Stomach (tissue), 9 donors: Measurements from ENCODE around the gene DNALI1. TPM values are rescaled to one million over a fixed set of nuclear protein-coding genes. Genes with fewer than 3 reads are reported as not detected.

Source experiments
- DNase-seq, 2 donors: peaks; one replicate each; pipeline versions ENCODE4 v3.0.0 to v3.0.0-alpha.2; 2013 to 2019
- H3K27ac ChIP-seq, 5 donors: fragments of 200-600 bp in 4 of 5; sonication (generic) in 4 of 5; one replicate each; pipeline ENCODE4 v1.5.1; 2013 to 2019; ENCODE audit warnings: mild to moderate bottlenecking in 1 of 5, moderate library complexity in 1 of 5
- H3K27me3 ChIP-seq, 3 donors: fragments of 200-600 bp; sonication (generic); one replicate each; pipeline ENCODE4 v1.5.1; 2017 to 2019; ENCODE audit warnings: mixed run types in 1 of 3
- H3K36me3 ChIP-seq, 4 donors: fragments of 200-600 bp; sonication (generic); 1 replicate in 3 of 4; 2 replicates in 1 of 4; pipeline ENCODE4 v1.5.1; 2016 to 2019
- H3K4me1 ChIP-seq, 4 donors: fragments of 200-600 bp; sonication (generic); one replicate each; pipeline ENCODE4 v1.5.1; 2016 to 2019
- H3K4me3 ChIP-seq, 4 donors: fragments of 200-600 bp; sonication (generic) in 3 of 4; one replicate each; pipeline ENCODE4 v1.5.1; 2016 to 2019; ENCODE audit warnings: mild to moderate bottlenecking in 1 of 4
- H3K9me3 ChIP-seq, 4 donors: fragments of 200-600 bp; sonication (generic); one replicate each; pipeline ENCODE4 v1.5.1; 2016 to 2019
- CTCF ChIP-seq, 7 experiments: fragments of 450-650 bp in 4 of 7; fragments of 200-600 bp in 3 of 7; sonication (generic) in 3 of 7; IDR thresholded peaks; one replicate each; pipeline ENCODE4 v1.5.1; 2016 to 2019; ENCODE audit warnings: antibody characterized with exemption in 7 of 7, control low read depth in 2 of 7, mild to moderate bottlenecking in 1 of 7
- EP300 ChIP-seq: sonication (generic); formaldehyde crosslinking; IDR thresholded peaks from one replicate; pipeline ENCODE4 v1.6.1; 2017; ENCODE audit warnings: antibody characterized with exemption
- POLR2A ChIP-seq, 4 donors: fragments of 450-650 bp; IDR thresholded peaks; one replicate each; pipeline ENCODE4 v1.6.1; 2016; ENCODE audit warnings: antibody characterized with exemption in 4 of 4, control low read depth in 2 of 4, mild to moderate bottlenecking in 1 of 4, moderate library complexity in 1 of 4
- POLR2AphosphoS5 ChIP-seq, 3 donors: sonication (generic); formaldehyde crosslinking; IDR thresholded peaks; one replicate each; pipeline ENCODE4 v1.6.1; 2016; ENCODE audit warnings: antibody characterized with exemption in 3 of 3
- WGBS, 5 donors: extraction: QIAGEN DNeasy Blood & Tissue Kit in 3 of 5; methylation state at CpG; one replicate each; pipeline versions ENCODE4 v1.1.5 to v1.1.7; 2013 to 2018; 5-methylcytosine and 5-hydroxymethylcytosine counted together
- intact Hi-C: fragments of 100-400 bp; cut with DNase I; formaldehyde crosslinking; loops from one replicate; pipeline ENCODE4 v1.15.1; 2023; ENCODE audit warnings: low total_unique reads
- polyA plus RNA-seq, 3 donors: library from polyadenylated mRNA; stranded (reverse); fragments of 200-250 nt; gene quantifications; one replicate each; pipeline ENCODE4 v1.2.3, GENCODE V29; 2013
- total RNA-seq, 5 donors: library from RNA; depleted of rRNA; stranded (reverse); fragments of >200 nt; gene quantifications; one replicate each; pipeline versions ENCODE4 v1.1.0 to v1.2.3, GENCODE V29; 2014 to 2016
- donor health status: healthy with polysubstance abuse.
- donor health status: Bipolar disorder and iron deficiency.
- donor health status: healthy.

The DNALI1 gene
- total and polyA plus RNA-seq, 8 donors = 2.9 to 30.6 (median 15.4) TPM; not detected in 1

- 66 to 79% (median 76%) methylated on average over 5 of the region's 5 CpGs for WGBS, 5 donors
- Histone ChIP-seq H3K4me3 (no peak overlapping the region), H3K27ac (no peak overlapping the region), H3K36me3 (no peaks in the 10 kb centered on the region), H3K4me1 (peaks cover 9 to 17% (median 12%) of the 10 kb centered on the region in 4 donors), H3K9me3 (no peaks in the 10 kb centered on the region), H3K27me3 (peaks cover 0 to 26% (median 6%) of the 10 kb centered on the region in 3 donors)
- intact Hi-C loops = loop anchor here (5.0 kb wide), 1 partner anchor 82 kb away; no protein-coding TSS in a partner anchor
- DNase-seq = peak in 1 of 2 donors; percentile 12
- TF ChIP-seq EP300 (no peak), POLR2A (IDR thresholded peaks at IDR 0.05) (no peak), CTCF (IDR thresholded peaks at IDR 0.05) (no peak), POLR2AphosphoS5 (IDR thresholded peaks at IDR 0.05) (no peak)
These were observed 43.2 kb downstream of the DNALI1 start for GRCh38 chr1:37599940-37600339.

DNA sequence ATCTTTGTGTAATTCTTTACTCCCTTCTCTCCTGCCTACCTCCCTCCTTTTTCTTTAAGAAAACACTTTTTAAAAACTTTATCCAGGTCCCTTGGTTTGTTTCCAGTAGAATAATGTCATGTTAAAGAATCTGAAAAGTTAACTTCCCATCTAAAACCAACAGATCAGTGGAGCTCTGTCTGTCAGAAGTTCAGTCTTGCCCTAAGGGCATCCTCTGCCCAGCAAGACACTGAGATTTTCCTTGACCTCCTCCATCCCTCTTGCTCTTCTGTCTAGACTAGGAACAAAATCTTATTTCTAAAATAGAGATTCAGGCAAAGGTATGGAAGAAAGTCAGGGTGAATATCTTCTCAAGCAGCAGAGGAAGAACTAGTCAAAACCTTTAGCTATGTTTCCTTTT lies 44.7 kb downstream of the DNALI1 start:
- intact Hi-C loops = loop anchor here (5.0 kb wide), 1 partner anchor 81 kb away; no protein-coding TSS in a partner anchor

GRCh38 chr1:37602750-37603694 lies 46.3 kb downstream of the DNALI1 start:
- DNase-seq = peak in 1 of 2 donors; percentile 56
- 27 to 39% (median 33%) methylated on average over 8 of the region's 8 CpGs for WGBS, 5 donors
- intact Hi-C loops = loop anchor here (5.0 kb wide), 1 partner anchor 79 kb away; no protein-coding TSS in a partner anchor
- H3K36me3 ChIP-seq = no peaks in the 10 kb centered on the region
- peaks cover 0 to 20% (median 2%) of the 10 kb centered on the region in 4 donors for H3K4me1 ChIP-seq
- TF ChIP-seq CTCF (IDR thresholded peaks at IDR 0.05) (peak in 5 of 7 experiments; percentile 23 to 59 (median 44)), EP300 (no peak)
- no peak overlapping the region for H3K27ac ChIP-seq
- H3K27me3 ChIP-seq = peaks cover 0 to 52% (median 13%) of the 10 kb centered on the region in 3 donors
- no peak overlapping the region for H3K4me3 ChIP-seq
- H3K9me3 ChIP-seq = no peaks in the 10 kb centered on the region

More for the DNA sequence above, 44.7 kb downstream of the DNALI1 start:
- H3K4me1 ChIP-seq = peaks cover under 1 to 17% (median 4%) of the 10 kb centered on the region in 4 donors
- H3K4me3 ChIP-seq = no peak overlapping the region
- H3K27ac ChIP-seq = no peak overlapping the region
- TF ChIP-seq EP300 (no peak), POLR2A (IDR thresholded peaks at IDR 0.05) (no peak), POLR2AphosphoS5 (IDR thresholded peaks at IDR 0.05) (no peak), CTCF (IDR thresholded peaks at IDR 0.05) (no peak)
- peaks cover 0 to 38% (median 6%) of the 10 kb centered on the region in 3 donors for H3K27me3 ChIP-seq
- H3K9me3 ChIP-seq = no peaks in the 10 kb centered on the region
- DNase-seq = no peak
- no peaks in the 10 kb centered on the region for H3K36me3 ChIP-seq

DNA sequence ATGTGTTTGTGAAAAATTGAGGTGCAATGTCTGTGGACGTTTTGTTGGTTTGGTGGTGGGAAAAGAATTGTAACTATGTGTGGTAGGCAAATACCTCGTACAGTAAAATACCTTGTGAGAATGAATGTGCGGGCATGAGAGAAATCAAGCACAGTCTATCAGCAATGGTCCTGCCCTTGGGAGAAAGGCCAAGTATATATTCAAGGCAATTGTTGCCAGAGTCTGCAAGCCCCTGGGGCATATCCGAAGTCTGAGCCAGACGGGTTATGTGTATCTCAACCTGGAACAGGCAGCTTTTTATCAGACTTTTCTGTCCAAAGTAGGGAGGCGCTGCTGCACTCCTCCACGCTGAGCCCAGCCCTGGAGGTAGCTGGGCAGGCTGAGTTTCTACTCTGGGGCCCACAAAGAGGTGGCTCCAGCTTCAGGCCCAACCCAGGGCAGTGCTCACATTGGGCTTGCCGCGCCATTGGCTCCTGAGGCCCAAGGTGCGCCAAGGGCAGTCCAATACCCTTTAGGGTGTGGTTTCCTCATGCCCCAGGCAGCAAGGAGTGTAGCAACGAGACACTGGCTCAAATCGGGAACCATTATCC lies 48.4 kb downstream of the DNALI1 start:
- 48 to 71% (median 57%) methylated on average over 10 to 12 of the region's 12 CpGs for WGBS, 5 donors
- peak overlapping the region in 1 of 5 donors; percentile 50 for H3K27ac ChIP-seq
- peaks cover 0 to 55% (median 10%) of the 10 kb centered on the region in 3 donors for H3K27me3 ChIP-seq
- no peak for TF ChIP-seq POLR2A (IDR thresholded peaks at IDR 0.05)
- H3K9me3 ChIP-seq = no peaks in the 10 kb centered on the region
- peak in 1 of 2 donors; percentile 13 for DNase-seq
- H3K4me3 ChIP-seq = no peak overlapping the region
- intact Hi-C loops = no loop called here
- no peaks in the 10 kb centered on the region for H3K36me3 ChIP-seq
- peaks cover 0 to 25% (median 2%) of the 10 kb centered on the region in 4 donors for H3K4me1 ChIP-seq
